Astrocyte of the cerebellum (primary cell): Measurements from ENCODE around the gene GATM.
"Not testable (repeated sequence)": the region's sequence is repeated elsewhere in the genome, so short reads cannot be mapped to it uniquely, and the experiment has no call there.

ENCODE experiments used
- DNase-seq: peaks from one replicate; pipeline ENCODE4 v3.0.0-alpha.2; 2011; ENCODE audit warnings: low read depth
- H3K4me3 ChIP-seq: 2 replicates; pipeline ENCODE4 v1.5.1; 2011; ENCODE audit warnings: mild to moderate bottlenecking, low read depth, low read length, moderate library complexity
- in situ Hi-C: cut with HindIII; loops from 2 replicates; pipeline ENCODE4 v1.10.0; 2017; ENCODE audit warnings: low sequenced_read_pairs
- TF ChIP-seq, protein P1 (sequence below): IDR thresholded peaks from 2 replicates; pipeline ENCODE4 v1.5.1; 2012; ENCODE audit warnings: low read length, low read depth, moderate library complexity, mild to moderate bottlenecking; ENCODE audit errors: missing control alignments

The GATM gene

DNA sequence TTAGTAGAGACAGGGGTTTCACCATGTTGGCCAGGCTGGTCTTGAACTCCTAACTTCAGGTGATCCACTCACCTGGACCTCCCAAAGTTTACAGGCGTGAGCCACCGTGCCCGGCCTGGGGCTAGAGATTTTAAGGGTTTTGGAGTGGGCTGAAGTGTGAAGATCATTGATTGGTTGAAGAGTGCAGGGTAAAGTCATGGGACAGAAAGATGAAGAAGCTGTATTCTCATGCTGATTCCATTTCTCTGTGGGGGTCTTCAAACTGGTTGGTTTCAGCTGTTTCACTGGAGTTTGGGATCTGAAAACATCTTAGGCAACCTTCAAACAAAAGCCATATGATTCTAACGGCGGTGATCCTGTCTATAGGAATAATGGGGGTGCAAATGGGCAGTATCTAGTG, 52.1 kb downstream of the GATM start:
- in situ Hi-C loops: no loop called here
- no peak overlapping the region for H3K4me3 ChIP-seq
- DNase-seq: no peak
- TF ChIP-seq, protein P1, sequence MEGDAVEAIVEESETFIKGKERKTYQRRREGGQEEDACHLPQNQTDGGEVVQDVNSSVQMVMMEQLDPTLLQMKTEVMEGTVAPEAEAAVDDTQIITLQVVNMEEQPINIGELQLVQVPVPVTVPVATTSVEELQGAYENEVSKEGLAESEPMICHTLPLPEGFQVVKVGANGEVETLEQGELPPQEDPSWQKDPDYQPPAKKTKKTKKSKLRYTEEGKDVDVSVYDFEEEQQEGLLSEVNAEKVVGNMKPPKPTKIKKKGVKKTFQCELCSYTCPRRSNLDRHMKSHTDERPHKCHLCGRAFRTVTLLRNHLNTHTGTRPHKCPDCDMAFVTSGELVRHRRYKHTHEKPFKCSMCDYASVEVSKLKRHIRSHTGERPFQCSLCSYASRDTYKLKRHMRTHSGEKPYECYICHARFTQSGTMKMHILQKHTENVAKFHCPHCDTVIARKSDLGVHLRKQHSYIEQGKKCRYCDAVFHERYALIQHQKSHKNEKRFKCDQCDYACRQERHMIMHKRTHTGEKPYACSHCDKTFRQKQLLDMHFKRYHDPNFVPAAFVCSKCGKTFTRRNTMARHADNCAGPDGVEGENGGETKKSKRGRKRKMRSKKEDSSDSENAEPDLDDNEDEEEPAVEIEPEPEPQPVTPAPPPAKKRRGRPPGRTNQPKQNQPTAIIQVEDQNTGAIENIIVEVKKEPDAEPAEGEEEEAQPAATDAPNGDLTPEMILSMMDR: no peak

DNA sequence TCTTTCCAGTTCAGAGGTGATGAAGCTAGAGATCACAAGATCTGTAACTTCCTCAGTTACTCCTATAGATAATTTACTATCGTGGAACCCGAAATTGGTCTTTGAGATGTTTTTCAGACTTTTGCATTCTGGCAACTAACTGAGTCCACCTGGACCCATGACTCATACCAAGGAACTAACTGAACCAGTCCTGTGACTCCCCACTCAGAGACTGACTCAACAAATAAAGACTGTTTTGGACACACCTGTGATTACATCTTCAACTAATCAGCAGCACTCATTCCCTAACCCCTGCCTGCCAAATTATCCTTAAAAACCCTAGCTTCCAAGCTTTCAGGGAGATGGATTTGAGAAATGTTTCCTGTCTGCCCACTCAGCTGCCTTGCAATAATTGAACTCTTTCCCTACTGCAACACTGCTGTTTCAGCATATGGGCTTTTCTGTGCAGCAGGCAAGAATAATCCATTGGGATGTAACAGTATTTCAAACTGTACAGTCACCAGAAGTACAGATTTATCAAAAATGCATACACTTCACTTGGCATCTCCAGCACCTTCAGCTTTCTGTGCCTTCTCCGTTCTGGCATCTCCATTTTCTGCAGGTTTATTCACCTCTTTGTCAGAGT, 57.7 kb downstream of the GATM start:
- no peak overlapping the region for H3K4me3 ChIP-seq
- TF ChIP-seq, protein P1: no peak
- in situ Hi-C loops: no loop called here
- no peak for DNase-seq

DNA sequence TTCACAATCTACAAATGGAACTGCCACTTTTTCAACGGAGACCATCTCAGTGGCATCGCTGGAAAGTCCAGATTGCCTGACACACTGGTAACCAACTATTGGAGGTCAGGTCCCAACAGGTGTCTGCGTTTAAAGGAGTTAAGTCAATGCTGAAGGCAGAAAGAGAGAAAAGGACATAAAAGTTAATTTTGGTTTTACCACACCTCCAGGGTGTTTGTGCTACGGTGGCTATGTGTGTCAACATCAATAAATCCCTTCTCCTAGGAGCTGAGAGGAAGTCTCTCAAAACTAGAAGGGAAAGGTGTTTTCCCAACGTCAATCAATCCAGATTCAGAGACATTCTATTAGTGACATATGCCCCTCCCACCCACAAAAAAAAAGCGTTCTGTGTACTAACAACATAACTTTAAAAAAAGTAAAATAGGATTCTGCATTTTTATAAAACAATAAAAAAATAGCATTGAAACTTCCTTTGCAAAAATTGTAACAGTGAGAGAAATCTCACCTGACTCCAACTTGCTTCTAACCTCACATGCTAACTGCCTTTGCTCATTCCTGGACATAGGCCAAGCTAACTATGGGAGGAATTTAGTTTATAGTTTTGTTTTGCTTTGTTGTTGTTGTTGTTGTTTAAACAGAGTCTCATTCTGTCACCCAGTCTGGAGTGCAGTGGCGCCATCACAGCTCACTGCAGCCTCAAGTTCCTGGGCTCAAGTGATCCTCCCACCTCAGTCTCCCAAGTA, 58.7 kb downstream of the GATM start:
- DNase-seq: no peak
- in situ Hi-C loops: no loop called here
- H3K4me3 ChIP-seq: no peak overlapping the region
- TF ChIP-seq, protein P1: no peak

DNA sequence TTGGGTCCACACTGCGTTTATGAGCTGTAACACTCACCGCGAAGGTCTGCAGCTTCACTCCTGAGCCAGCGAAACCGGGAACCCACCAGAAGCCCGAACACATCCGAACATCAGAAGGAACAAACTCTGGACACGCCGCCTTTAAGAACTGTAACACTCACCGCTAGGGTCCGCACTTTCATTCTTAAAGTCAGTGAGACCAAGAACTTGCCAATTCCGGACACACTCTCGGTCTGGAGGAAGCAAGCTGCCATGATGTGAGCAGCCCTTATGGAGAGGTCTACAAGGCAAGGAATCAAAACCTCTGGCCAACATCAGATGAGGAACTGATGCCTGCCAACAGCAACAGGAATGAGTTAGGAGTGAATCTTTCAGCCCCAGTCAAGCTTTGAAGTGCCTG, 63.4 kb downstream of the GATM start:
- no peak for DNase-seq
- no peak overlapping the region for H3K4me3 ChIP-seq
- in situ Hi-C loops: no loop called here
- TF ChIP-seq, protein P1: no peak

DNA sequence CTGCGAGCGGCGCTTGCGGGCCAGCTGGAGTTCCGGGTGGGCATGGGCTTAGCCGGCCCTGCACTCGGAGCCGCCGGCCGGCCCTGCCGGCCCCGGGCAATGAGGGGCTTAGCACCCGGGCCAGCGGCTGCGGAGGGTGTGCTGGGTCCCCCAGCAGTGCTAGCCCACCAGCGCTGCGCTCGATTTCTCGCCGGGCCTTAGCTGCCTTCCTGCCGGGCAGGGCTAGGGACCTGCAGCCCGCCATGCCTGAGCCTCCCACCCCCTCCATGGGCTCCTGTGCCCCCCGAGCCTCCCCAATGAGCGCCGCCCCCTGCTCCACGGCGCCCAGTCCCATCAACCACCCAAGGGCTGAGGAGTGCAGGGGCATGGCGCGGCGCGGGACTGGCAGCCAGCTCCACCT, 64.2 kb downstream of the GATM start:
- DNase-seq, in situ Hi-C loops, H3K4me3 ChIP-seq: not testable (repeated sequence)
